Ovary (tissue), 9 donors: ENCODE measurements around the gene FBXL17. TPM values are rescaled to one million over a fixed set of nuclear protein-coding genes. Genes with fewer than 3 reads are reported as not detected.

Experiments
- DNase-seq, 5 donors: peaks; one replicate each; pipeline ENCODE4 v3.0.0-alpha.2; 2019 to 2020
- H3K27ac ChIP-seq, 2 donors: fragments of 200-600 bp; one replicate each; pipeline versions ENCODE4 v1.5.1 to v1.8.0; 2019 to 2022
- H3K27me3 ChIP-seq: fragments of 200-600 bp; one replicate; pipeline ENCODE4 v1.8.0; 2022
- H3K36me3 ChIP-seq: fragments of 200-600 bp; sonication (generic); one replicate; pipeline ENCODE4 v1.5.1; 2019
- H3K4me1 ChIP-seq: one replicate; pipeline ENCODE4 v1.8.1; 2013; ENCODE audit warnings: mild to moderate bottlenecking, moderate library complexity; ENCODE audit not compliant: insufficient read depth
- H3K4me3 ChIP-seq: fragments of 200-600 bp; sonication (generic); one replicate; pipeline ENCODE4 v1.5.1; 2017
- H3K9me3 ChIP-seq, 2 donors: fragments of 200-600 bp in 1 of 2; sonication (generic) in 1 of 2; one replicate each; pipeline versions ENCODE4 v1.5.1 to v1.8.1; 2013 to 2019; ENCODE audit warnings: mild to moderate bottlenecking in 1 of 2, moderate library complexity in 1 of 2
- EP300 ChIP-seq: sonication (generic); formaldehyde crosslinking; IDR thresholded peaks from one replicate; pipeline ENCODE4 v1.6.1; 2017; ENCODE audit warnings: antibody characterized with exemption
- POLR2A ChIP-seq: fragments of 450-650 bp; IDR thresholded peaks from one replicate; pipeline ENCODE4 v1.6.1; 2017; ENCODE audit warnings: antibody characterized with exemption, mild to moderate bottlenecking, moderate library complexity
- WGBS, 3 donors: extraction: QIAGEN DNeasy Blood & Tissue Kit in 1 of 3; methylation state at CpG; one replicate each; pipeline versions ENCODE4 v1.1.5 to v1.1.7; 2013 to 2017; 5-methylcytosine and 5-hydroxymethylcytosine counted together
- intact Hi-C, 4 donors: fragments of 100-400 bp; cut with DNase I; formaldehyde crosslinking; loops; one replicate each; pipeline versions ENCODE4 v1.11.0 to v1.15.1; 2022 to 2023
- polyA plus RNA-seq, 2 donors: library from polyadenylated mRNA; stranded (reverse); fragments of 200-250 nt in 1 of 2; fragments of 350-450 nt in 1 of 2; fragmentation: Illumina TruSeq in 1 of 2; extraction: RNeasy Lipid Tissue Mini Kit (QIAGEN cat#74804) in 1 of 2; gene quantifications; one replicate each; pipeline ENCODE4 v1.2.3, GENCODE V29; 2013 to 2014
- total RNA-seq, 7 donors: library from RNA; depleted of rRNA in 2 of 7; stranded (reverse); fragments of >200 nt in 2 of 7; fragmentation: NEBNext Ultra II Directional in 3 of 7; extraction: Animal tissue kit (Norgen Biotek cat#: 25700) in 3 of 7; gene quantifications; one replicate each; pipeline versions ENCODE4 v1.1.0 to v1.2.4, GENCODE V29; 2016 to 2023
- TF ChIP-seq, protein P1 (sequence below), 3 donors: fragments of 450-650 bp in 2 of 3; fragments of 200-600 bp in 1 of 3; IDR thresholded peaks; one replicate each; pipeline versions ENCODE4 v1.5.1 to v1.8.0; 2016 to 2022; ENCODE audit warnings: antibody characterized with exemption in 3 of 3, mild to moderate bottlenecking in 1 of 3
- donor health status: DM: no; HTN: no; CAD: no; lungs with moderate emphysema.
- donor health status: DM: no; HTN: no; CAD: no.
- donor health status: Bipolar disorder and iron deficiency.
- donor health status: DM: yes; HTN: yes; CAD: no.
- donor health status: DM: no; HTN: no; CAD: no.
- donor health status: DM: yes; HTN: yes; CAD: no.

Gene FBXL17
- total and polyA plus RNA-seq, 9 donors, result 6.8 to 20.4 (median 15.9) TPM

DNA sequence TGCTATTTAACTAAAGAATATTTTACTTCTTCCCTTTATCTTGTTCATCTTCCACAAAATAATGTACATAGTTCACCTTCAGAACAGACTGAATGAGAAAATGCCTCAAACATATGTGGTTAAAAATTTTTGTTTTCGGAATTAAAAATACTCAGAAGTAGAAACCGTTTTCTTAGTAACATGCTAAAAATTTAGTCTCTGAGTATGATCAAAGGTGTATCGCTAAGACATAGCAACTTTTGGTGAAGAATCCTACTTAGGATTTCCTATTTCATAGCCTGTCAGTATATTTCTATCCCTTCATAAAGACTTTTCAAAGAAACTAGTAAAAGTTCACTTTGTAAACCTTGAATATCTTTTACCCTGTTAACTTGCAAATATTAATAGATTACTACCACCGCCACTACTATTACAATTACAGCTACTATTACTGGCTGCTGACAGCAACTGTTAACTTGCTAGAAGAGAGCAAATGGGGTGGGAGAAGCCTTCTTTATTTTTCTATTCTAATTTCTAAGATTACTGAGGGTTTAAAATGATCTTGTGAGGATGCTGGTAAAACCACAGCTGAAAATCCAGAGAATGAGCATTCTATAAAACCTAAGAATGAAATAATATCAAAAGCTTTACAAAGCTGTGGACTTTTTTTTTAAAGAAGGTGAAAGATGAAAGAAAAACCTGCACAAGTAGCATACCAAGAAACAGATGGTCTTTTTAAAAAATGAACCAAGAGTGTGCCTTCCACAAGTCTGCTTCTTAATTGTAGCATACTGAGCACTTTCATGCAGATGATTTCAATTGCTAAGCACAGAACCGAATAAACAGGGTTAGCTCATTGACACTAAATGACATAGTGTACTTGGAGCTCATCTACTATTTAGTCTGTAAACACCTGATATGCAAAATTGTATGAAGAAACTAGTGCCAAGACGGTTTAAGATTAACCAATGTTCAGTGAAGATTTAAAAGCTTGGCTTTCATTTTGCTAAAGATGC, 464.9 kb downstream of the FBXL17 start:
- Histone ChIP-seq H3K36me3 (no peaks in the 10 kb centered on the region), H3K4me1 (no peaks in the 10 kb centered on the region), H3K27me3 (no peaks in the 10 kb centered on the region), H3K27ac (no peak overlapping the region), H3K4me3 (no peak overlapping the region), H3K9me3 (no peaks in the 10 kb centered on the region)
- no peak for TF ChIP-seq EP300
- TF ChIP-seq, protein P1, sequence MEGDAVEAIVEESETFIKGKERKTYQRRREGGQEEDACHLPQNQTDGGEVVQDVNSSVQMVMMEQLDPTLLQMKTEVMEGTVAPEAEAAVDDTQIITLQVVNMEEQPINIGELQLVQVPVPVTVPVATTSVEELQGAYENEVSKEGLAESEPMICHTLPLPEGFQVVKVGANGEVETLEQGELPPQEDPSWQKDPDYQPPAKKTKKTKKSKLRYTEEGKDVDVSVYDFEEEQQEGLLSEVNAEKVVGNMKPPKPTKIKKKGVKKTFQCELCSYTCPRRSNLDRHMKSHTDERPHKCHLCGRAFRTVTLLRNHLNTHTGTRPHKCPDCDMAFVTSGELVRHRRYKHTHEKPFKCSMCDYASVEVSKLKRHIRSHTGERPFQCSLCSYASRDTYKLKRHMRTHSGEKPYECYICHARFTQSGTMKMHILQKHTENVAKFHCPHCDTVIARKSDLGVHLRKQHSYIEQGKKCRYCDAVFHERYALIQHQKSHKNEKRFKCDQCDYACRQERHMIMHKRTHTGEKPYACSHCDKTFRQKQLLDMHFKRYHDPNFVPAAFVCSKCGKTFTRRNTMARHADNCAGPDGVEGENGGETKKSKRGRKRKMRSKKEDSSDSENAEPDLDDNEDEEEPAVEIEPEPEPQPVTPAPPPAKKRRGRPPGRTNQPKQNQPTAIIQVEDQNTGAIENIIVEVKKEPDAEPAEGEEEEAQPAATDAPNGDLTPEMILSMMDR (IDR thresholded peaks at IDR 0.05), result no peak
- no peak for TF ChIP-seq POLR2A
- intact Hi-C loops, result no loop called here
- WGBS, 3 donors, result 69 to 72% (median 70%) methylated on average over 6 of the region's 6 CpGs
- no peak for DNase-seq

DNA sequence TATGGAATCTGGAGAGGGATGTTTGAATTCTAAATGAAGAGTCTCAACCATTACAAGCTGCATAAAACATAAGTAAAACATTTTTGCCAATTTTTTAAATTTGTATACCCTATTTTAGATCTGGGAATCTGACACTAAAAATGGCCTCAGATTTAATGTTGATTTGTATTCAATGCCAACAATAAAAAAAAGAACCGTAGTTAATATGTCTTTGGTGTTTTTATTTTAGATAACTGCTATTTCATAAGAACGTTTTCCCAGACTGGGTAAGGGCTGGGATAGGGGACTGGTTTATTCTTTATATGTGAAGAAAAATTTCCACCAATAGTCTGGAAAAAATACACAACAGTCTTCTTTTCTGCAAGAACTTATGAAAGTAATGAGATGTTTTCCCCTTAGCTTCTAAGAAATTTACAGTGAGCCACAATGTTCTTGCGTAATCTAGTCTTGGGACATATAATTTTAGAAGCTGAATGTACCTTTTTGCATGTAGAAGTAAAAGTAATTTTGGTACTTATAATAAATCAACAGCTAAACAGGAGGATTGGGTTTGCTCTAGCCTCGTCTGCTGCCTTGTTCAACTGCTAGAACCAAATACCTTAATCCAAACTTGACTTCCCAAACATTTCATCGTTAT, 466.6 kb downstream of the FBXL17 start:
- Histone ChIP-seq H3K27ac (no peak overlapping the region), H3K9me3 (no peaks in the 10 kb centered on the region), H3K4me3 (no peak overlapping the region), H3K36me3 (no peaks in the 10 kb centered on the region), H3K27me3 (no peaks in the 10 kb centered on the region), H3K4me1 (no peaks in the 10 kb centered on the region)
- DNase-seq, result no peak
- intact Hi-C loops, result no loop called here
- TF ChIP-seq, protein P1 (IDR thresholded peaks at IDR 0.05), result no peak
- no peak for TF ChIP-seq EP300
- TF ChIP-seq POLR2A, result no peak
- WGBS, 3 donors, result 74 to 82% (median 77%) methylated on average over 5 of the region's 5 CpGs

DNA sequence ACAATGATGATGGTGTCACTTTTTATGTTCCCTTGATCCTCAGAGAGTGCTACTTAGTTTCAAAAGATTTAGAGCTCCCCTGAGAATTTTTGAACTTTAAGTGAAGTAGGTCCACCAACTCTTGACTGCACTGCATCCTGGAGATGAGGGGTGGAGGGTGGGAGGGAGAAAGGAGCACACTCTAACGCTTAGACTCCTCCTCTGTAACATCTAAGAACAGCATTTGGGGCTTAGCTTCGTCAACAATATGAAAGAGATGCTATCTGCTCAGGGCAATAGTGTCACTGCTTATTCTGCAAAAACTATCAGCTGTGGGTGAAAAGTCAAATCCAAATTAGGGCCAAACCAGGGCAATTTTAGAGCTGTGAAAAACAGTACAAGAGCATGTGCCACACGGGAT, 468.4 kb downstream of the FBXL17 start:
- no peaks in the 10 kb centered on the region for H3K9me3 ChIP-seq
- no peaks in the 10 kb centered on the region for H3K27me3 ChIP-seq
- H3K4me1 ChIP-seq, result no peaks in the 10 kb centered on the region
- DNase-seq, result no peak
- H3K36me3 ChIP-seq, result no peaks in the 10 kb centered on the region
- 89 to 93% (median 90%) methylated on average over 3 of the region's 3 CpGs for whole genome bisulfite sequencing, 3 donors
- intact Hi-C loops, result no loop called here
- no peak overlapping the region for H3K4me3 ChIP-seq
- TF ChIP-seq, protein P1 (IDR thresholded peaks at IDR 0.05), result no peak
- TF ChIP-seq POLR2A, result no peak
- TF ChIP-seq EP300, result no peak
- H3K27ac ChIP-seq, result no peak overlapping the region

DNA sequence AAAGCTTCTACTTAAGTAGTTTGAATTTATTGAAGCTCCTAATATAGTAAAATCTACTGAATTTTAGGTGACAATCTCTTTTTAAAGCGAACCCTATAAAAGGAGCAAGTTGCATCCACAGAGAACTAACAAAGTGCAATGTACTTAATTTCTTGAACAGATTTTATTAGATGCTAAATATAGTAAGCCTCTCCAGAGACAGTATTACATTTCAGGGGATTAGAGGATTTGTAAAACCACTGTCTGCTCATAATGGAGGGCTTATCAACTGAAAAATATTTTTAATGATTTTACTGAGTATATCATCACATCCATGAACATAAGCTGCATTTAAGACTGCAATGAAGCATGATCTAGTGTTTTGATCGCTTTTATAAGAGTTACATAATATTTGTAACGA, 481.2 kb downstream of the FBXL17 start:
- H3K9me3 ChIP-seq, result no peaks in the 10 kb centered on the region
- no peak overlapping the region for H3K4me3 ChIP-seq
- H3K4me1 ChIP-seq, result no peaks in the 10 kb centered on the region
- no peak for DNase-seq
- no peak overlapping the region for H3K27ac ChIP-seq
- no peaks in the 10 kb centered on the region for H3K27me3 ChIP-seq
- no peaks in the 10 kb centered on the region for H3K36me3 ChIP-seq
- 90 to 94% (median 94%) methylated on average over 3 of the region's 3 CpGs for WGBS, 3 donors
- intact Hi-C loops, result no loop called here
- TF ChIP-seq, protein P1 (IDR thresholded peaks at IDR 0.05), result no peak
- TF ChIP-seq POLR2A (no peak), EP300 (no peak)
